GM21528 (cell line): ENCODE data around the gene C14orf132.

ENCODE experiments used
- ATAC-seq: cut with Tn5 transposase; IDR thresholded peaks from one replicate; pipeline ENCODE4 v1.9.1; 2021; ENCODE audit warnings: mild to moderate bottlenecking, moderate library complexity; ENCODE audit not compliant: unreplicated experiment, low FRiP score

Gene C14orf132

GRCh38 chr14:96139879-96140278 is 100.7 kb downstream of the C14orf132 start:
- no peak for ATAC-seq

GRCh38 chr14:96140952-96141351 is 101.8 kb downstream of the C14orf132 start:
- ATAC-seq = no peak
